ENCODE measurements around the gene S100A5. TPM values are rescaled to one million over a fixed set of nuclear protein-coding genes. Genes with fewer than 3 reads are reported as not detected.

S100A5 gene
- total and polyA plus RNA-seq, 2 of the 8 experiments (the other 6 are each of a cell fraction or from before 2014, with no cell fraction given), result not detected

DNA sequence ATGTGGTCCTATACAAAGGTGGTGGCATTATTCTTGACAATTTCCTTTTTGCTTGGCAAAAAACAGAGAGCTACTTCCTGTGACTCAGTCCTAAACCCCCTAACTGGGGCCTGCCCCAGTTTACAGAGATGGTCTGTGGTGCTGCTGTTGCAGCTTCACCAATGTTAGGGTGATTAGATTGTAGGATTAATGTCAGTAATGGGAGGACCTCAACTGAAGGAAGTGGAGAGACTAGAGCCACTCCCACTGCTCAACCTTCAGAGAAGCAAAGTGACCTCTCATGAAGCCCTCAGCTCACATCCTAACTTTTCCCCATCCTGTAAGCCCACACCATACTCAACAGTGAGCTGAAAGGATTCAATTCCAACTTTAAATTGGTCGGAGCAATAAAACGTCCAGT is 8.6 kb downstream of the S100A5 start:
- WGBS, 2 experiments (ENCODE audit: extremely low coverage in 1 of 2, insufficient coverage in 1 of 2, insufficient read length in 1 of 2, insufficient replicate concordance in 2 of 2, low coverage in 1 of 2, low lambda C conversion rate in 2 of 2, missing lambda C conversion rate in 1 of 2), result 85% methylated on average over 2 of the region's 2 CpGs; no CpG with 5 or more reads in 1 of the 2 experiments
- Histone ChIP-seq H4K20me1 (replicated peaks in 1 of 2; ENCODE audit: control insufficient read depth in 1 of 2, insufficient read depth in 2 of 2, low read length in 2 of 2) (no peaks in the 10 kb centered on the region), H3K36me3 (ENCODE audit: control insufficient read depth in 2 of 4, insufficient read depth in 4 of 4, low read length in 3 of 4) (no peaks in the 10 kb centered on the region), H2BK15ac (ENCODE audit: low read length) (no peak overlapping the region), H3K4ac (replicated peaks; ENCODE audit: insufficient read length, low read depth, low read length) (no peak overlapping the region), H3K9ac (replicated peaks in 1 of 4; ENCODE audit: extremely low read depth in 1 of 4, low read depth in 3 of 4, low read length in 3 of 4) (no peak overlapping the region), H3K18ac (ENCODE audit: extremely low read depth, low read length) (no peak overlapping the region), H3K4me3 (ENCODE audit: extremely low read depth in 1 of 4, insufficient read depth in 2 of 4, low read depth in 3 of 4, low read length in 4 of 4) (peak overlapping the region in 1 of 4 experiments; percentile 54; a peak in 1 of 8 replicates), H3K56ac (replicated peaks; ENCODE audit: insufficient read length, low read depth, low read length) (no peak overlapping the region), H2AFZ (ENCODE audit: low read length) (peak overlapping the region; percentile 19; the same call in 1 of the 2 replicates), H3K79me1 (ENCODE audit: low read depth, low read length) (no peaks in the 10 kb centered on the region), H4K5ac (ENCODE audit: insufficient read length, low read depth, low read length) (no peak overlapping the region), H3K27ac (ENCODE audit: low read depth, low read length) (no peak overlapping the region), H4K8ac (ENCODE audit: extremely low read depth, insufficient read depth, low read length) (no peak overlapping the region), H2AK5ac (ENCODE audit: low read depth, low read length) (no peak overlapping the region), H3K9me3 (ENCODE audit: insufficient read depth in 2 of 2, low read depth in 1 of 2, low read length in 1 of 2) (no peaks in the 10 kb centered on the region), H2BK5ac (ENCODE audit: low read depth, low read length) (peak overlapping the region; percentile 77; the same call in 1 of the 2 replicates), H3K4me1 (replicated peaks in 1 of 4; ENCODE audit: control insufficient read depth in 3 of 4, insufficient read depth in 4 of 4, low read length in 3 of 4) (peaks cover 8 to 34% (median 21%) of the 10 kb centered on the region in 4 experiments), H2BK12ac (ENCODE audit: low read depth, low read length) (peak overlapping the region; percentile 62; the same call in 1 of the 2 replicates), H3K23ac (ENCODE audit: insufficient read length) (no peak overlapping the region), H3K4me2 (ENCODE audit: insufficient read depth in 1 of 2, low read depth in 2 of 2, low read length in 2 of 2) (peak overlapping the region; percentile 60 to 69; a peak in 3 of 4 replicates), H3K23me2 (ENCODE audit: low read depth, low read length) (peaks cover 2% of the 10 kb centered on the region), H2BK120ac (replicated peaks; ENCODE audit: low read depth, low read length) (no peak overlapping the region), H3K79me2 (ENCODE audit: control insufficient read depth in 1 of 2, insufficient read depth in 2 of 2, low read length in 2 of 2) (no peaks in the 10 kb centered on the region), H3K27me3 (replicated peaks in 1 of 4; ENCODE audit: control insufficient read depth in 3 of 4, extremely low read depth in 1 of 4, insufficient read depth in 3 of 4, low read length in 3 of 4) (peaks cover 0 to 19% (median 6%) of the 10 kb centered on the region in 4 experiments; a peak in 5 of 7 replicates), H3K14ac (ENCODE audit: insufficient read length) (no peak overlapping the region), H4K91ac (replicated peaks; ENCODE audit: insufficient read length, low read length) (no peak overlapping the region), H2BK20ac (ENCODE audit: low read length) (0 out of 2 replicates have a peak overlapping the region, but pooled peaks have one; percentile 15)
- ChIA-PET POLR2A (ENCODE audit: partially characterized antibody) (interaction anchor here (1.0 to 2.5 kb wide), 7 partner anchors 11 to 128 kb away, joined by 3 to 10 read pairs (median 5); no protein-coding TSS in a partner anchor), CTCF (ENCODE audit: partially characterized antibody) (interaction anchor here (0.9 to 10.2 kb wide), 27 partner anchors 8 to 394 kb away, joined by 3 to 165 read pairs (median 13); partner anchors contain the start of genes S100A1, S100A13, S100A14 and S100A16)
- DNase-seq (ENCODE audit: low read depth in 1 of 2, low spot score in 2 of 2), result no peak
- FAIRE-seq, result no peak
- TF ChIP-seq POU5F1 (IDR thresholded peaks at IDR 0.05; ENCODE audit: low read depth, low read length), result no peak
- TF ChIP-seq, protein P1, sequence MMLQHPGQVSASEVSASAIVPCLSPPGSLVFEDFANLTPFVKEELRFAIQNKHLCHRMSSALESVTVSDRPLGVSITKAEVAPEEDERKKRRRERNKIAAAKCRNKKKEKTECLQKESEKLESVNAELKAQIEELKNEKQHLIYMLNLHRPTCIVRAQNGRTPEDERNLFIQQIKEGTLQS (IDR thresholded peaks at IDR 0.05; ENCODE audit: insufficient read depth, low read depth, low read length), result no peak
- TF ChIP-seq, protein P2, sequence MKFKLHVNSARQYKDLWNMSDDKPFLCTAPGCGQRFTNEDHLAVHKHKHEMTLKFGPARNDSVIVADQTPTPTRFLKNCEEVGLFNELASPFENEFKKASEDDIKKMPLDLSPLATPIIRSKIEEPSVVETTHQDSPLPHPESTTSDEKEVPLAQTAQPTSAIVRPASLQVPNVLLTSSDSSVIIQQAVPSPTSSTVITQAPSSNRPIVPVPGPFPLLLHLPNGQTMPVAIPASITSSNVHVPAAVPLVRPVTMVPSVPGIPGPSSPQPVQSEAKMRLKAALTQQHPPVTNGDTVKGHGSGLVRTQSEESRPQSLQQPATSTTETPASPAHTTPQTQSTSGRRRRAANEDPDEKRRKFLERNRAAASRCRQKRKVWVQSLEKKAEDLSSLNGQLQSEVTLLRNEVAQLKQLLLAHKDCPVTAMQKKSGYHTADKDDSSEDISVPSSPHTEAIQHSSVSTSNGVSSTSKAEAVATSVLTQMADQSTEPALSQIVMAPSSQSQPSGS (IDR thresholded peaks at IDR 0.05; ENCODE audit: low read length), result no peak
- no peak for TF ChIP-seq BCL11A (IDR thresholded peaks at IDR 0.05; ENCODE audit: low read depth in 2 of 2, low read length in 2 of 2)

All from H1 (cell line).